K562 (cell line): ENCODE measurements around the gene RPRD1B. TPM values are rescaled to one million over a fixed set of nuclear protein-coding genes. Genes with fewer than 3 reads are reported as not detected.

Source experiments
- ATAC-seq: fragments of 200-7000 bp; cut with Tn5 transposase; 3 replicates; pipeline ENCODE4 v1.9.1; 2020; ENCODE audit warnings: moderate library complexity
- BruUV-seq: library from RNA; stranded (reverse); fragments of 400-500 nt; replicated peaks from 2 replicates; lab custom pipeline; 2021; lab: Mats Ljungman, UMichigan
- CTCF ChIA-PET: fragments of 300-600 bp; formaldehyde crosslinking; extraction: SDS; loops from one replicate; lab custom pipeline; 2021; ENCODE audit warnings: low intra/inter-chr PET ratio; lab: Yijun Ruan, JAX
- POLR2A ChIA-PET: fragments of 300-600, 350-650 bp; sonication (Branson Sonifier 250); formaldehyde crosslinking; extraction: SDS; loops from one replicate; lab custom pipeline; 2021; ENCODE audit warnings: antibody characterized with exemption, inconsistent platforms; lab: Yijun Ruan, JAX
- DNase-seq, 4 experiments: peaks; one replicate each; pipeline versions ENCODE4 v3.0.0 to v3.0.0-alpha.2; 2011 to 2018; ENCODE audit warnings: low spot score in 3 of 4, mixed read lengths in 3 of 4; ENCODE audit errors: extremely low read depth in 1 of 4
- FAIRE-seq: peaks from 2 replicates; lab custom pipeline; 2011; peaks lifted over from hg19 to GRCh38; lab: Jason Lieb, UNC
- H2AFZ ChIP-seq: 2 replicates; pipeline ENCODE4 v1.6.0; 2011; ENCODE audit warnings: low read depth, low read length, control low read depth, inconsistent platforms
- H3K27ac ChIP-seq: fragments of 200-600 bp; 3 replicates; pipeline ENCODE4 v1.8.0; 2011; ENCODE audit warnings: low read depth, mild to moderate bottlenecking, control low read depth, inconsistent platforms, low read length, moderate library complexity, mixed read lengths; ENCODE audit errors: extremely low read depth
- H3K27me3 ChIP-seq, 2 experiments: fragments of 300-600 bp in 1 of 2; 2 replicates in 1 of 2; 3 replicates in 1 of 2; pipeline versions ENCODE4 v1.6.0 to v1.8.0; 2011; ENCODE audit warnings: inconsistent platforms in 2 of 2, low read length in 2 of 2, mild to moderate bottlenecking in 1 of 2, mixed read lengths in 1 of 2, moderate library complexity in 1 of 2; ENCODE audit not compliant: control insufficient read depth in 2 of 2, insufficient read depth in 2 of 2
- H3K36me3 ChIP-seq: fragments of 300-600 bp; 3 replicates; pipeline ENCODE4 v1.8.0; 2011; ENCODE audit warnings: mild to moderate bottlenecking, low read length, inconsistent platforms; ENCODE audit not compliant: control insufficient read depth, insufficient read depth
- H3K4me1 ChIP-seq, 2 experiments: fragments of 200-600 bp in 1 of 2; replicated peaks in 1 of 2; 2 replicates in 1 of 2; 3 replicates in 1 of 2; pipeline versions ENCODE4 v1.5.1 to v1.8.0; 2011; ENCODE audit warnings: inconsistent platforms in 2 of 2, low read length in 2 of 2, mild to moderate bottlenecking in 1 of 2, mixed read lengths in 1 of 2, moderate library complexity in 1 of 2; ENCODE audit not compliant: control insufficient read depth in 2 of 2, insufficient read depth in 2 of 2
- H3K4me2 ChIP-seq: 2 replicates; pipeline ENCODE4 v1.6.1; 2011; ENCODE audit warnings: low read length, control low read depth, inconsistent platforms, mixed read lengths; ENCODE audit not compliant: insufficient read depth
- H3K4me3 ChIP-seq: fragments of 200-600 bp; sonication (generic), shearing (Covaris generic); 2 replicates; pipeline ENCODE4 v1.5.1; 2016; ENCODE audit warnings: control low read depth, inconsistent platforms
- H3K79me2 ChIP-seq: fragments of 200-600 bp; 3 replicates; pipeline ENCODE4 v1.8.0; 2011; ENCODE audit warnings: low read length, inconsistent platforms; ENCODE audit not compliant: control insufficient read depth, insufficient read depth
- H3K9ac ChIP-seq, 2 experiments: 2 replicates each; pipeline versions ENCODE4 v1.6.0 to v1.6.1; 2011; ENCODE audit warnings: low read depth in 2 of 2, low read length in 2 of 2, control low read depth in 1 of 2, inconsistent platforms in 1 of 2, mild to moderate bottlenecking in 1 of 2, mixed read lengths in 1 of 2; ENCODE audit not compliant: insufficient read depth in 1 of 2
- H3K9me1 ChIP-seq: one replicate; pipeline ENCODE4 v1.6.0; 2011; ENCODE audit warnings: inconsistent platforms, mild to moderate bottlenecking, low read length, moderate library complexity; ENCODE audit not compliant: control insufficient read depth, insufficient read depth
- H3K9me3 ChIP-seq: replicated peaks from 2 replicates; pipeline ENCODE4 v1.5.1; 2011; ENCODE audit warnings: low read depth, low read length, inconsistent platforms; ENCODE audit not compliant: control insufficient read depth, insufficient read depth
- H4K20me1 ChIP-seq: replicated peaks from 2 replicates; pipeline ENCODE4 v1.6.1; 2011; ENCODE audit warnings: low read length, inconsistent platforms, mixed read lengths; ENCODE audit not compliant: control insufficient read depth, insufficient read depth
- CTBP1 ChIP-seq: fragments of 450-650 bp; IDR thresholded peaks from 2 replicates; pipeline ENCODE4 v1.6.1; 2016; ENCODE audit warnings: borderline replicate concordance
- CTCF ChIP-seq, 3 experiments: IDR thresholded peaks in 2 of 3; conservative IDR thresholded peaks in 1 of 3; 2 replicates each; pipeline ENCODE4 v1.5.1; 2011 to 2012; ENCODE audit warnings: low read length in 3 of 3, mild to moderate bottlenecking in 3 of 3, control low read depth in 2 of 3, improper control_type of control experiment in 1 of 3, inconsistent platforms in 1 of 3, low read depth in 1 of 3, mixed read lengths in 1 of 3, moderate library complexity in 1 of 3; ENCODE audit not compliant: insufficient read depth in 2 of 3
- EGR1 ChIP-seq: fragments of 450-650 bp; conservative IDR thresholded peaks from 2 replicates; pipeline ENCODE4 v1.6.1; 2017; ENCODE audit warnings: mild to moderate bottlenecking
- HNRNPUL1 ChIP-seq: fragments of 200-400 bp; formaldehyde crosslinking; IDR thresholded peaks from 2 replicates; pipeline ENCODE4 v1.6.1; 2017; ENCODE audit warnings: low read length
- KDM2B ChIP-seq: fragments of 250-450 bp; sonication (Bioruptor Pico); IDR thresholded peaks from 2 replicates; pipeline ENCODE4 v1.8.0; 2021; ENCODE audit warnings: mild to moderate bottlenecking, moderate library complexity
- NR1H2 ChIP-seq: sonication (generic); formaldehyde crosslinking; IDR thresholded peaks from 2 replicates; pipeline ENCODE4 v1.4.0; 2020; ENCODE audit warnings: mild to moderate bottlenecking, missing genetic modification reagents
- PHF20 ChIP-seq: fragments of 450-650 bp; IDR thresholded peaks from 2 replicates; pipeline ENCODE4 v1.6.1; 2018; ENCODE audit not compliant: partially characterized antibody
- XRCC3 ChIP-seq: fragments of 450-650 bp; IDR thresholded peaks from 2 replicates; pipeline ENCODE4 v1.6.1; 2017; ENCODE audit warnings: mild to moderate bottlenecking, moderate library complexity
- WGBS: fragments of 100-300 bp; shearing (Covaris generic); methylation state at CpG from one replicate; pipeline ENCODE4 v1.1.6; 2016; ENCODE audit warnings: low coverage, mixed read lengths; ENCODE audit not compliant: insufficient coverage; ENCODE audit errors: missing lambda C conversion rate; 5-methylcytosine and 5-hydroxymethylcytosine counted together
- in situ Hi-C: fragments of 300-500 bp; cut with MboI; formaldehyde crosslinking; loops from 4 replicates; pipeline ENCODE4 v1.15.0; 2018; ENCODE audit warnings: inconsistent platforms, mixed read lengths
- intact Hi-C: fragments of 100-400 bp; cut with micrococcal nuclease; formaldehyde crosslinking; loops from 2 replicates; pipeline ENCODE4 v1.14.2; 2022
- polyA plus RNA-seq, 8 experiments: library from polyadenylated mRNA; depleted of rRNA in 4 of 8; stranded (reverse) in 5 of 8; unstranded in 3 of 8; fragments of >200 nt; fragmentation: Nextera tagmentation in 2 of 8; fragmentation: Illumina TruSeq in 1 of 8; extraction: Ambion mirVana in 2 of 8; extraction: Trizol in 1 of 8; gene quantifications; 2 replicates each; pipeline versions ENCODE4 v1.2.1 to v1.2.3, GENCODE V29; 2011 to 2014; ENCODE audit warnings: inconsistent platforms in 1 of 8, missing spikeins in 1 of 8
- total RNA-seq, 7 experiments: library from RNA; depleted of rRNA in 6 of 7; stranded (reverse); fragments of >200 nt in 6 of 7; fragmentation: Illumina TruSeq in 2 of 7; extraction: Trizol in 2 of 7; gene quantifications; 2 replicates each; pipeline versions ENCODE4 v1.2.1 to v1.2.3, GENCODE V29; 2011 to 2021; ENCODE audit warnings: low replicate concordance in 1 of 7
- TF ChIP-seq, protein P1 (sequence below), 3 experiments: fragments of 200-800 bp in 1 of 3; fragments of 250-450 bp in 1 of 3; fragments of 450-650 bp in 1 of 3; sonication (Bioruptor Pico) in 1 of 3; sonication (Bioruptor generic) in 1 of 3; formaldehyde crosslinking in 1 of 3; IDR thresholded peaks; 2 replicates each; pipeline versions ENCODE4 v1.6.1 to v1.8.0; 2016 to 2022; ENCODE audit warnings: mild to moderate bottlenecking in 2 of 3, missing genetic modification characterization in 2 of 3, missing compliant biosample characterization in 1 of 3, moderate library complexity in 1 of 3
- TF ChIP-seq, protein P2 (sequence below), 2 experiments: fragments of 450-650 bp; conservative IDR thresholded peaks; 2 replicates each; pipeline ENCODE4 v1.6.1; 2017; ENCODE audit warnings: mild to moderate bottlenecking in 2 of 2, moderate library complexity in 2 of 2
- TF ChIP-seq, protein P3 (sequence below), 2 experiments: IDR thresholded peaks; 2 replicates each; pipeline ENCODE4 v1.6.1; 2012; ENCODE audit warnings: improper control_type of control experiment in 2 of 2, low read depth in 2 of 2, low read length in 2 of 2, borderline replicate concordance in 1 of 2
- TF ChIP-seq, protein P4 (sequence below): fragments of 450-650 bp; IDR thresholded peaks from 2 replicates; pipeline ENCODE4 v1.6.1; 2016

RPRD1B gene
- total and polyA plus RNA-seq, 9 of the 15 experiments (the other 6 are each of a cell fraction or from before 2014, with no cell fraction given), result 5.5 to 43.0 (median 24.4) TPM

DNA sequence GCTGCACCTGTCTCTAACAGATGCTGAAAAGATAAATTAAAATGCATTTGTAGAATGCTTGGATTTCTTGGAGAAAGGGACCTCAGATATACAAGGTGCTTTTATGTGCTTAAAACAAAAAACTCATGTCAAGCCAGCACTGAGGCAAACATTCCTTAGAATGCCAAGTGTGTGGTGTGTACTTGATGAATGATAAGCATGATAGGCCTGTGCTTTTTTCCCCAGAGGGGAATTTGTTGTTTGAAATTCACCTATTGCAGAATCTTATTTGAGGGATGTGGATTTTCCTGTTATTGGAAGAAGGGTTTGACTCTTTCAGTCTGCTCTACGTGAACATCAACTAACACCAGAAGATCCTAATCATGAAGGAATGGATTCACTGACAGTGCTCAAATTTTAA is 29.1 kb upstream of the RPRD1B start:
- ATAC-seq (no peak), FAIRE-seq (no peak), DNase-seq (no peak)
- in situ Hi-C loops, result no loop called here
- Histone ChIP-seq H3K27me3 (no peaks in the 10 kb centered on the region), H3K79me2 (peaks cover 33% of the 10 kb centered on the region), H4K20me1 (peaks cover 23% of the 10 kb centered on the region; the same call in 1 of the 2 replicates), H3K4me3 (no peak overlapping the region), H3K36me3 (peaks cover 93% of the 10 kb centered on the region), H3K4me1 (peaks cover 8 to 10% of the 10 kb centered on the region in 2 experiments; a peak in 4 of 5 replicates), H3K27ac (no peak overlapping the region), H3K9me1 (no peaks in the 10 kb centered on the region), H2AFZ (no peak overlapping the region), H3K9me3 (no peaks in the 10 kb centered on the region), H3K4me2 (no peak overlapping the region), H3K9ac (no peak overlapping the region)
- WGBS, result 55% methylated on average over 1 of the region's 1 CpG
- intact Hi-C loops, result no loop called here
- no TSS peak for BruUV-seq
- ChIA-PET POLR2A (no interaction called here), CTCF (no interaction called here)
- TF ChIP-seq, protein P1, sequence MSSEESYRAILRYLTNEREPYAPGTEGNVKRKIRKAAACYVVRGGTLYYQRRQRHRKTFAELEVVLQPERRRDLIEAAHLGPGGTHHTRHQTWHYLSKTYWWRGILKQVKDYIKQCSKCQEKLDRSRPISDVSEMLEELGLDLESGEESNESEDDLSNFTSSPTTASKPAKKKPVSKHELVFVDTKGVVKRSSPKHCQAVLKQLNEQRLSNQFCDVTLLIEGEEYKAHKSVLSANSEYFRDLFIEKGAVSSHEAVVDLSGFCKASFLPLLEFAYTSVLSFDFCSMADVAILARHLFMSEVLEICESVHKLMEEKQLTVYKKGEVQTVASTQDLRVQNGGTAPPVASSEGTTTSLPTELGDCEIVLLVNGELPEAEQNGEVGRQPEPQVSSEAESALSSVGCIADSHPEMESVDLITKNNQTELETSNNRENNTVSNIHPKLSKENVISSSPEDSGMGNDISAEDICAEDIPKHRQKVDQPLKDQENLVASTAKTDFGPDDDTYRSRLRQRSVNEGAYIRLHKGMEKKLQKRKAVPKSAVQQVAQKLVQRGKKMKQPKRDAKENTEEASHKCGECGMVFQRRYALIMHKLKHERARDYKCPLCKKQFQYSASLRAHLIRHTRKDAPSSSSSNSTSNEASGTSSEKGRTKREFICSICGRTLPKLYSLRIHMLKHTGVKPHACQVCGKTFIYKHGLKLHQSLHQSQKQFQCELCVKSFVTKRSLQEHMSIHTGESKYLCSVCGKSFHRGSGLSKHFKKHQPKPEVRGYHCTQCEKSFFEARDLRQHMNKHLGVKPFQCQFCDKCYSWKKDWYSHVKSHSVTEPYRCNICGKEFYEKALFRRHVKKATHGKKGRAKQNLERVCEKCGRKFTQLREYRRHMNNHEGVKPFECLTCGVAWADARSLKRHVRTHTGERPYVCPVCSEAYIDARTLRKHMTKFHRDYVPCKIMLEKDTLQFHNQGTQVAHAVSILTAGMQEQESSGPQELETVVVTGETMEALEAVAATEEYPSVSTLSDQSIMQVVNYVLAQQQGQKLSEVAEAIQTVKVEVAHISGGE (CRISPR knock-in tag; IDR thresholded peaks at IDR 0.05), result no peak
- TF ChIP-seq, protein P2, sequence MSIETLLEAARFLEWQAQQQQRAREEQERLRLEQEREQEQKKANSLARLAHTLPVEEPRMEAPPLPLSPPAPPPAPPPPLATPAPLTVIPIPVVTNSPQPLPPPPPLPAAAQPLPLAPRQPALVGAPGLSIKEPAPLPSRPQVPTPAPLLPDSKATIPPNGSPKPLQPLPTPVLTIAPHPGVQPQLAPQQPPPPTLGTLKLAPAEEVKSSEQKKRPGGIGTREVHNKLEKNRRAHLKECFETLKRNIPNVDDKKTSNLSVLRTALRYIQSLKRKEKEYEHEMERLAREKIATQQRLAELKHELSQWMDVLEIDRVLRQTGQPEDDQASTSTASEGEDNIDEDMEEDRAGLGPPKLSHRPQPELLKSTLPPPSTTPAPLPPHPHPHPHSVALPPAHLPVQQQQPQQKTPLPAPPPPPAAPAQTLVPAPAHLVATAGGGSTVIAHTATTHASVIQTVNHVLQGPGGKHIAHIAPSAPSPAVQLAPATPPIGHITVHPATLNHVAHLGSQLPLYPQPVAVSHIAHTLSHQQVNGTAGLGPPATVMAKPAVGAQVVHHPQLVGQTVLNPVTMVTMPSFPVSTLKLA (conservative IDR thresholded peaks at IDR 0.05), result no peak
- TF ChIP-seq XRCC3 (no peak), CTCF (IDR thresholded peaks at IDR 0.05 in 2 of 3, conservative IDR thresholded peaks at IDR 0.05 in 1 of 3; ENCODE audit: insufficient read depth in 2 of 3, low read depth in 1 of 3, low read length in 3 of 3) (no peak), NR1H2 (CRISPR knock-in tag) (no peak), PHF20 (no peak), KDM2B (no peak), EGR1 (no peak), CTBP1 (no peak), HNRNPUL1 (no peak)
- TF ChIP-seq, protein P3, sequence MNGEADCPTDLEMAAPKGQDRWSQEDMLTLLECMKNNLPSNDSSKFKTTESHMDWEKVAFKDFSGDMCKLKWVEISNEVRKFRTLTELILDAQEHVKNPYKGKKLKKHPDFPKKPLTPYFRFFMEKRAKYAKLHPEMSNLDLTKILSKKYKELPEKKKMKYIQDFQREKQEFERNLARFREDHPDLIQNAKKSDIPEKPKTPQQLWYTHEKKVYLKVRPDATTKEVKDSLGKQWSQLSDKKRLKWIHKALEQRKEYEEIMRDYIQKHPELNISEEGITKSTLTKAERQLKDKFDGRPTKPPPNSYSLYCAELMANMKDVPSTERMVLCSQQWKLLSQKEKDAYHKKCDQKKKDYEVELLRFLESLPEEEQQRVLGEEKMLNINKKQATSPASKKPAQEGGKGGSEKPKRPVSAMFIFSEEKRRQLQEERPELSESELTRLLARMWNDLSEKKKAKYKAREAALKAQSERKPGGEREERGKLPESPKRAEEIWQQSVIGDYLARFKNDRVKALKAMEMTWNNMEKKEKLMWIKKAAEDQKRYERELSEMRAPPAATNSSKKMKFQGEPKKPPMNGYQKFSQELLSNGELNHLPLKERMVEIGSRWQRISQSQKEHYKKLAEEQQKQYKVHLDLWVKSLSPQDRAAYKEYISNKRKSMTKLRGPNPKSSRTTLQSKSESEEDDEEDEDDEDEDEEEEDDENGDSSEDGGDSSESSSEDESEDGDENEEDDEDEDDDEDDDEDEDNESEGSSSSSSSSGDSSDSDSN (IDR thresholded peaks at IDR 0.05; ENCODE audit: borderline replicate concordance in 1 of 2, low read depth in 2 of 2, low read length in 2 of 2), result no peak
- TF ChIP-seq, protein P4, sequence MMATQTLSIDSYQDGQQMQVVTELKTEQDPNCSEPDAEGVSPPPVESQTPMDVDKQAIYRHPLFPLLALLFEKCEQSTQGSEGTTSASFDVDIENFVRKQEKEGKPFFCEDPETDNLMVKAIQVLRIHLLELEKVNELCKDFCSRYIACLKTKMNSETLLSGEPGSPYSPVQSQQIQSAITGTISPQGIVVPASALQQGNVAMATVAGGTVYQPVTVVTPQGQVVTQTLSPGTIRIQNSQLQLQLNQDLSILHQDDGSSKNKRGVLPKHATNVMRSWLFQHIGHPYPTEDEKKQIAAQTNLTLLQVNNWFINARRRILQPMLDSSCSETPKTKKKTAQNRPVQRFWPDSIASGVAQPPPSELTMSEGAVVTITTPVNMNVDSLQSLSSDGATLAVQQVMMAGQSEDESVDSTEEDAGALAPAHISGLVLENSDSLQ, result no peak
